Large intestine (tissue), 3 donors: ENCODE measurements around the gene HHLA2. TPM values are rescaled to one million over a fixed set of nuclear protein-coding genes. Genes with fewer than 3 reads are reported as not detected.
A peak's percentile ranks its signal among the peaks of the same experiment; 100 is the strongest.

Experiments used
- DNase-seq, 2 donors: peaks; one replicate each; pipeline versions ENCODE4 v3.0.0 to v3.0.0-alpha.2; 2013
- H3K27ac ChIP-seq: one replicate; pipeline ENCODE4 v1.5.1; 2013; ENCODE audit warnings: low read length
- H3K27me3 ChIP-seq: 2 replicates; pipeline ENCODE4 v1.6.1; 2013; ENCODE audit warnings: low read length; ENCODE audit not compliant: control insufficient read depth, insufficient read depth
- H3K36me3 ChIP-seq: 2 replicates; pipeline ENCODE4 v1.6.1; 2013; ENCODE audit warnings: low read length; ENCODE audit not compliant: control insufficient read depth, insufficient read depth
- H3K4me1 ChIP-seq: one replicate; pipeline ENCODE4 v1.6.1; 2013; ENCODE audit warnings: low read length; ENCODE audit not compliant: control insufficient read depth, insufficient read depth
- H3K4me3 ChIP-seq: one replicate; pipeline ENCODE4 v1.5.1; 2013; ENCODE audit warnings: low read length
- H3K9me3 ChIP-seq: one replicate; pipeline ENCODE4 v1.6.1; 2013; ENCODE audit warnings: mild to moderate bottlenecking, low read depth, low read length, moderate library complexity; ENCODE audit not compliant: control insufficient read depth
- WGBS: methylation state at CpG from one replicate; pipeline ENCODE4 v1.1.5; 2013; ENCODE audit warnings: low lambda C conversion rate; ENCODE audit not compliant: insufficient coverage; 5-methylcytosine and 5-hydroxymethylcytosine counted together
- polyA plus RNA-seq: library from polyadenylated mRNA; unstranded; fragments of 120-200 nt; gene quantifications from one replicate; pipeline ENCODE4 v1.2.1, GENCODE V29; 2013

The HHLA2 gene
- polyA plus RNA-seq, 1 donor: 121 TPM

- H3K4me1 ChIP-seq: peaks cover 34% of the 10 kb centered on the region
- H3K27ac ChIP-seq: peak overlapping the region; percentile 95
- H3K9me3 ChIP-seq: no peaks in the 10 kb centered on the region
- WGBS: no CpG with 5 or more reads among the region's 3 CpGs
- DNase-seq: peak in 1 of 2 donors; percentile 55
- peak overlapping the region; percentile 56 for H3K4me3 ChIP-seq
- H3K36me3 ChIP-seq: no peaks in the 10 kb centered on the region
- H3K27me3 ChIP-seq: no peaks in the 10 kb centered on the region
Measured at GRCh38 chr3:108297647-108298046, 1.3 kb downstream of the HHLA2 start.

GRCh38 chr3:108298056-108298455 lies 1.7 kb downstream of the HHLA2 start:
- H3K9me3 ChIP-seq: no peaks in the 10 kb centered on the region
- H3K27ac ChIP-seq: peak overlapping the region; percentile 95
- peak; percentile 70 to 91 for DNase-seq
- H3K36me3 ChIP-seq: no peaks in the 10 kb centered on the region
- H3K27me3 ChIP-seq: no peaks in the 10 kb centered on the region
- H3K4me3 ChIP-seq: peak overlapping the region; percentile 56
- peaks cover 34% of the 10 kb centered on the region for H3K4me1 ChIP-seq
- 27% methylated on average over 2 of the region's 2 CpGs for WGBS

- H3K27me3 ChIP-seq: no peaks in the 10 kb centered on the region
- 61% methylated on average over 2 of the region's 9 CpGs for WGBS
- H3K27ac ChIP-seq: peak overlapping the region; percentile 95
- no peaks in the 10 kb centered on the region for H3K9me3 ChIP-seq
- DNase-seq: no peak
- no peak overlapping the region for H3K4me3 ChIP-seq
- peaks cover 34% of the 10 kb centered on the region for H3K4me1 ChIP-seq
- H3K36me3 ChIP-seq: no peaks in the 10 kb centered on the region
Measured at GRCh38 chr3:108300103-108300849, 3.9 kb downstream of the HHLA2 start.

- WGBS: no CpG with 5 or more reads among the region's 5 CpGs
- Histone ChIP-seq H3K36me3 (no peaks in the 10 kb centered on the region), H3K27me3 (no peaks in the 10 kb centered on the region), H3K27ac (peak overlapping the region; percentile 26), H3K4me3 (no peak overlapping the region), H3K4me1 (peaks cover 26% of the 10 kb centered on the region), H3K9me3 (no peaks in the 10 kb centered on the region)
- peak in 1 of 2 donors; percentile 30 for DNase-seq
Measured at GRCh38 chr3:108301695-108302404, 5.5 kb downstream of the HHLA2 start.

- no peaks in the 10 kb centered on the region for H3K27me3 ChIP-seq
- 100% methylated on average over 1 of the region's 4 CpGs for WGBS
- H3K36me3 ChIP-seq: no peaks in the 10 kb centered on the region
- DNase-seq: peak in 1 of 2 donors; percentile 14
- no peaks in the 10 kb centered on the region for H3K9me3 ChIP-seq
- no peak overlapping the region for H3K4me3 ChIP-seq
- peak overlapping the region; percentile 39 for H3K27ac ChIP-seq
- peaks cover 26% of the 10 kb centered on the region for H3K4me1 ChIP-seq
Measured at GRCh38 chr3:108302570-108302969, 6.2 kb downstream of the HHLA2 start.

- DNase-seq: peak in 1 of 2 donors; percentile 11
Measured at GRCh38 chr3:108305484-108306172, 9.3 kb downstream of the HHLA2 start.

GRCh38 chr3:108311797-108312196 lies 15.4 kb downstream of the HHLA2 start:
- Histone ChIP-seq H3K4me3 (no peak overlapping the region), H3K36me3 (no peaks in the 10 kb centered on the region), H3K9me3 (no peaks in the 10 kb centered on the region), H3K27ac (no peak overlapping the region), H3K27me3 (no peaks in the 10 kb centered on the region), H3K4me1 (no peaks in the 10 kb centered on the region)
- DNase-seq: peak in 1 of 2 donors; percentile 14
- WGBS: 50% methylated on average over 1 of the region's 5 CpGs

More at GRCh38 chr3:108305484-108306172, 9.3 kb downstream of the HHLA2 start:
- no peak overlapping the region for H3K27ac ChIP-seq
- peaks cover under 1% of the 10 kb centered on the region for H3K4me1 ChIP-seq
- H3K9me3 ChIP-seq: no peaks in the 10 kb centered on the region
- H3K4me3 ChIP-seq: no peak overlapping the region
- no peaks in the 10 kb centered on the region for H3K36me3 ChIP-seq
- no CpG with 5 or more reads among the region's 1 CpG for WGBS
- H3K27me3 ChIP-seq: no peaks in the 10 kb centered on the region

GRCh38 chr3:108312656-108313055 lies 16.3 kb downstream of the HHLA2 start:
- DNase-seq: no peak
- Histone ChIP-seq H3K4me1 (no peaks in the 10 kb centered on the region), H3K27ac (no peak overlapping the region), H3K27me3 (no peaks in the 10 kb centered on the region), H3K36me3 (no peaks in the 10 kb centered on the region), H3K9me3 (no peaks in the 10 kb centered on the region), H3K4me3 (no peak overlapping the region)
- WGBS: 83% methylated on average over 1 of the region's 1 CpG

- Histone ChIP-seq H3K36me3 (no peaks in the 10 kb centered on the region), H3K9me3 (no peaks in the 10 kb centered on the region), H3K4me1 (no peaks in the 10 kb centered on the region), H3K27ac (no peak overlapping the region), H3K27me3 (no peaks in the 10 kb centered on the region), H3K4me3 (no peak overlapping the region)
- WGBS: 45% methylated on average over 2 of the region's 2 CpGs
- peak in 1 of 2 donors; percentile 15 for DNase-seq
Measured at GRCh38 chr3:108315767-108316301, 19.5 kb downstream of the HHLA2 start.

- Histone ChIP-seq H3K27me3 (no peaks in the 10 kb centered on the region), H3K4me3 (no peak overlapping the region), H3K4me1 (no peaks in the 10 kb centered on the region), H3K36me3 (no peaks in the 10 kb centered on the region), H3K9me3 (no peaks in the 10 kb centered on the region), H3K27ac (no peak overlapping the region)
- DNase-seq: peak in 1 of 2 donors; percentile 19
- 93% methylated on average over 2 of the region's 6 CpGs for WGBS
Measured at GRCh38 chr3:108319428-108320082, 23.2 kb downstream of the HHLA2 start.
